GM12878 (cell line): Measurements from ENCODE around the gene ENPP4. TPM values are rescaled to one million over a fixed set of nuclear protein-coding genes. Genes with fewer than 3 reads are reported as not detected.

Source experiments
- ASH2L ChIP-seq: fragments of 300-600, 200-600 bp; sonication (generic); IDR thresholded peaks from 2 replicates; pipeline ENCODE4 v1.6.1; 2017; ENCODE audit warnings: low read depth, mild to moderate bottlenecking, borderline replicate concordance
- CBX5 ChIP-seq: sonication (generic); IDR thresholded peaks from 2 replicates; pipeline ENCODE4 v1.6.1; 2016; ENCODE audit warnings: low read depth, moderate library complexity, mild to moderate bottlenecking, inconsistent platforms
- CHD2 ChIP-seq: IDR thresholded peaks from 2 replicates; pipeline ENCODE4 v1.6.1; 2011; ENCODE audit warnings: low read depth, low read length, improper control_type of control experiment, borderline replicate concordance
- CHD4 ChIP-seq: fragments of 200-600 bp; sonication (generic); IDR thresholded peaks from 2 replicates; pipeline ENCODE4 v1.6.1; 2016; ENCODE audit warnings: mild to moderate bottlenecking
- CREB1 ChIP-seq: IDR thresholded peaks from 2 replicates; pipeline ENCODE4 v1.6.1; 2012; ENCODE audit warnings: low read depth, mild to moderate bottlenecking, inconsistent platforms
- CREM ChIP-seq: IDR thresholded peaks from 2 replicates; pipeline ENCODE4 v1.6.1; 2014; ENCODE audit warnings: antibody characterized with exemption, low read depth
- FOXK2 ChIP-seq: fragments of 450-650 bp; IDR thresholded peaks from 2 replicates; pipeline ENCODE4 v1.6.1; 2017; ENCODE audit warnings: mild to moderate bottlenecking, moderate library complexity
- FOXM1 ChIP-seq: IDR thresholded peaks from 2 replicates; pipeline ENCODE4 v1.6.1; 2012; ENCODE audit warnings: low read depth, mild to moderate bottlenecking, inconsistent platforms, low read length, moderate library complexity
- GATAD2B ChIP-seq: fragments of 450-650 bp; conservative IDR thresholded peaks from 2 replicates; pipeline ENCODE4 v1.6.1; 2017; ENCODE audit warnings: low read depth, mild to moderate bottlenecking, moderate library complexity
- HDGF ChIP-seq: fragments of 450-650 bp; IDR thresholded peaks from 2 replicates; pipeline ENCODE4 v1.6.1; 2016; ENCODE audit warnings: antibody characterized with exemption
- IKZF2 ChIP-seq, 2 experiments: fragments of 450-650 bp; IDR thresholded peaks; 2 replicates each; pipeline ENCODE4 v1.6.1; 2017; ENCODE audit warnings: mild to moderate bottlenecking in 2 of 2, moderate library complexity in 2 of 2
- NBN ChIP-seq: fragments of 450-650 bp; IDR thresholded peaks from 2 replicates; pipeline ENCODE4 v1.6.1; 2016
- NR2C1 ChIP-seq: fragments of 450-650 bp; IDR thresholded peaks from 2 replicates; pipeline ENCODE4 v1.6.1; 2017; ENCODE audit warnings: antibody characterized with exemption, mild to moderate bottlenecking, moderate library complexity
- POLR2AphosphoS5 ChIP-seq: IDR thresholded peaks from 2 replicates; pipeline ENCODE4 v1.6.1; 2011; ENCODE audit warnings: mild to moderate bottlenecking, low read length, inconsistent platforms
- POU2F2 ChIP-seq: IDR thresholded peaks from 3 replicates; pipeline ENCODE4 v1.6.1; 2011; ENCODE audit warnings: low read depth, mild to moderate bottlenecking, low read length, borderline replicate concordance
- RCOR1 ChIP-seq: conservative IDR thresholded peaks from 2 replicates; pipeline ENCODE4 v1.6.1; 2012; ENCODE audit warnings: low read depth, low read length, improper control_type of control experiment
- SIX5 ChIP-seq: IDR thresholded peaks from 2 replicates; pipeline ENCODE4 v1.6.1; 2011; ENCODE audit warnings: mild to moderate bottlenecking, low read depth, low read length, moderate library complexity; ENCODE audit not compliant: severe bottlenecking
- SP1 ChIP-seq: IDR thresholded peaks from one replicate; pipeline ENCODE4 v1.6.1; 2011; ENCODE audit warnings: low read depth, low read length
- TCF7 ChIP-seq: IDR thresholded peaks from 2 replicates; pipeline ENCODE4 v1.6.1; 2014; ENCODE audit warnings: antibody characterized with exemption, borderline replicate concordance
- YBX1 ChIP-seq: fragments of 450-650 bp; IDR thresholded peaks from 2 replicates; pipeline ENCODE4 v1.6.1; 2016; ENCODE audit warnings: antibody characterized with exemption
- ZNF207 ChIP-seq: fragments of 450-650 bp; IDR thresholded peaks from 2 replicates; pipeline ENCODE4 v1.6.1; 2014; ENCODE audit warnings: antibody characterized with exemption, mild to moderate bottlenecking, borderline replicate concordance
- ZNF24 ChIP-seq: fragments of 450-650 bp; IDR thresholded peaks from 2 replicates; pipeline ENCODE4 v1.6.1; 2017; ENCODE audit warnings: antibody characterized with exemption, mild to moderate bottlenecking
- polyA plus RNA-seq, 11 experiments: library from polyadenylated mRNA; depleted of rRNA in 4 of 11; unstranded in 6 of 11; stranded (reverse) in 5 of 11; fragments of >200 nt; fragmentation: Nextera tagmentation in 4 of 11; fragmentation: Illumina TruSeq in 1 of 11; extraction: Ambion mirVana in 4 of 11; extraction: Trizol in 1 of 11; gene quantifications; 1 replicate in 1 of 11; 2 replicates in 10 of 11; pipeline versions ENCODE4 v1.2.1 to v1.2.3, GENCODE V29; 2011 to 2016; ENCODE audit warnings: inconsistent platforms in 2 of 11, missing spikeins in 2 of 11, low read depth in 1 of 11
- total RNA-seq, 4 experiments: library from RNA; depleted of rRNA in 3 of 4; stranded (reverse); fragments of >200 nt in 3 of 4; fragmentation: Illumina TruSeq in 1 of 4; extraction: Trizol in 1 of 4; gene quantifications; 2 replicates each; pipeline versions ENCODE4 v1.2.1 to v1.2.3, GENCODE V29; 2013 to 2021
- TF ChIP-seq, protein P1 (sequence below): fragments of 450-650 bp; IDR thresholded peaks from 2 replicates; pipeline ENCODE4 v1.6.1; 2018; ENCODE audit warnings: mild to moderate bottlenecking, low read depth, moderate library complexity; ENCODE audit not compliant: partially characterized antibody
- TF ChIP-seq, protein P2 (sequence below), 3 experiments: IDR thresholded peaks in 2 of 3; conservative IDR thresholded peaks in 1 of 3; 2 replicates each; pipeline ENCODE4 v1.5.1; 2011; ENCODE audit warnings: low read depth in 3 of 3, low read length in 3 of 3, mild to moderate bottlenecking in 3 of 3, control low read depth in 2 of 3, moderate library complexity in 2 of 3, inconsistent platforms in 1 of 3, mixed read lengths in 1 of 3; ENCODE audit not compliant: control insufficient read depth in 2 of 3, insufficient read depth in 1 of 3; ENCODE audit errors: extremely low read depth in 1 of 3
- TF ChIP-seq, protein P3 (sequence below): fragments of 450-650 bp; IDR thresholded peaks from 2 replicates; pipeline ENCODE4 v1.6.1; 2017; ENCODE audit warnings: mild to moderate bottlenecking, low read depth, inconsistent platforms; ENCODE audit not compliant: poor library complexity, severe bottlenecking

Gene ENPP4
- total and polyA plus RNA-seq, 10 of the 15 experiments (the other 5 are each of a cell fraction or from before 2014, with no cell fraction given): 3.3 to 9.7 (median 5.3) TPM

DNA sequence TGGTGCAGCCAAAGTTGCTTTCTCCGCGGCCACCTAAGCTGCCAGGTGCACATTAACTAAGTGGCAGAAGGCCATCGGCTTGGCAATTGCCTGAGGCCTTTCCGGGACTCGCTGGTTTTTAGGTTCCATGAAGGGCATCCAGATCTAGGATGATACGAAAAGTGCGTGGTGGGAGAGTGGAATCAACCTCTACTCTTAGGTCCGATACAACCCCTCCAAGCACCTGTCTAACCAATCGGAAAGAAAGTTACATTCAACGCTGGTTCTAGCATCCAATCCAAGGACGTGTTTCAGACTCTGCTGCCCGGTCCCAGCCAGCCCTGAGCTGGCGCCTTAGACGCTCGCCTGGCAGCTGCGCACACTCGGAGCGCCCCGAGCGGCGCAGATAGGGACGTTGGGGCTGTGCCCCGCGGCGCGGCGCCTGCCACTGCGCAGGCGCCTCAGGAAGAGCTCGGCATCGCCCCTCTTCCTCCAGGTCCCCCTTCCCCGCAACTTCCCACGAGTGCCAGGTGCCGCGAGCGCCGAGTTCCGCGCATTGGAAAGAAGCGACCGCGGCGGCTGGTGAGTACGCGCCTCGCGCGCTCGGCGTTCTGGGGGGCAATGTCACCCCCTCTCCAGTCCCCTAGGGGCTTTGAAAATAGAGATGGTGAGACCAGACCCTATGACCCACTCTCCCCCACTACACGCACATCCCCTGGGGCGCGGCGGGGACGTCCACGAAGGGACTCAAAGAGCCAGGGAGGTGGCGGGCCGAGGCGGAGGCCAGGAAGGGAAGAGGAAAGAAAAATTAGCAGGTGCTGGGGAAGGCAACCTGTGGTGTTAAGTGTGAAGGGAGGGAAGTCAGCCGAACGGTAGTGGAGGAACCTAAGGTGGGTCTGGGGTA is at the start of gene ENPP4 (continued):
- peak; percentile 93 for TF ChIP-seq SP1
- no peak for TF ChIP-seq FOXM1
- TF ChIP-seq, protein P1, sequence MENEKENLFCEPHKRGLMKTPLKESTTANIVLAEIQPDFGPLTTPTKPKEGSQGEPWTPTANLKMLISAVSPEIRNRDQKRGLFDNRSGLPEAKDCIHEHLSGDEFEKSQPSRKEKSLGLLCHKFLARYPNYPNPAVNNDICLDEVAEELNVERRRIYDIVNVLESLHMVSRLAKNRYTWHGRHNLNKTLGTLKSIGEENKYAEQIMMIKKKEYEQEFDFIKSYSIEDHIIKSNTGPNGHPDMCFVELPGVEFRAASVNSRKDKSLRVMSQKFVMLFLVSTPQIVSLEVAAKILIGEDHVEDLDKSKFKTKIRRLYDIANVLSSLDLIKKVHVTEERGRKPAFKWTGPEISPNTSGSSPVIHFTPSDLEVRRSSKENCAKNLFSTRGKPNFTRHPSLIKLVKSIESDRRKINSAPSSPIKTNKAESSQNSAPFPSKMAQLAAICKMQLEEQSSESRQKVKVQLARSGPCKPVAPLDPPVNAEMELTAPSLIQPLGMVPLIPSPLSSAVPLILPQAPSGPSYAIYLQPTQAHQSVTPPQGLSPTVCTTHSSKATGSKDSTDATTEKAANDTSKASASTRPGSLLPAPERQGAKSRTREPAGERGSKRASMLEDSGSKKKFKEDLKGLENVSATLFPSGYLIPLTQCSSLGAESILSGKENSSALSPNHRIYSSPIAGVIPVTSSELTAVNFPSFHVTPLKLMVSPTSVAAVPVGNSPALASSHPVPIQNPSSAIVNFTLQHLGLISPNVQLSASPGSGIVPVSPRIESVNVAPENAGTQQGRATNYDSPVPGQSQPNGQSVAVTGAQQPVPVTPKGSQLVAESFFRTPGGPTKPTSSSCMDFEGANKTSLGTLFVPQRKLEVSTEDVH: no peak
- TF ChIP-seq FOXK2: no peak
- no peak for TF ChIP-seq TCF7
- TF ChIP-seq ZNF24: no peak
- no peak; the same call in 1 of the 2 replicates for TF ChIP-seq ASH2L
- peak; percentile 18; the same call in 1 of the 2 replicates for TF ChIP-seq POLR2AphosphoS5
- TF ChIP-seq RCOR1: no peak; the same call in 1 of the 2 replicates
- TF ChIP-seq, protein P2, sequence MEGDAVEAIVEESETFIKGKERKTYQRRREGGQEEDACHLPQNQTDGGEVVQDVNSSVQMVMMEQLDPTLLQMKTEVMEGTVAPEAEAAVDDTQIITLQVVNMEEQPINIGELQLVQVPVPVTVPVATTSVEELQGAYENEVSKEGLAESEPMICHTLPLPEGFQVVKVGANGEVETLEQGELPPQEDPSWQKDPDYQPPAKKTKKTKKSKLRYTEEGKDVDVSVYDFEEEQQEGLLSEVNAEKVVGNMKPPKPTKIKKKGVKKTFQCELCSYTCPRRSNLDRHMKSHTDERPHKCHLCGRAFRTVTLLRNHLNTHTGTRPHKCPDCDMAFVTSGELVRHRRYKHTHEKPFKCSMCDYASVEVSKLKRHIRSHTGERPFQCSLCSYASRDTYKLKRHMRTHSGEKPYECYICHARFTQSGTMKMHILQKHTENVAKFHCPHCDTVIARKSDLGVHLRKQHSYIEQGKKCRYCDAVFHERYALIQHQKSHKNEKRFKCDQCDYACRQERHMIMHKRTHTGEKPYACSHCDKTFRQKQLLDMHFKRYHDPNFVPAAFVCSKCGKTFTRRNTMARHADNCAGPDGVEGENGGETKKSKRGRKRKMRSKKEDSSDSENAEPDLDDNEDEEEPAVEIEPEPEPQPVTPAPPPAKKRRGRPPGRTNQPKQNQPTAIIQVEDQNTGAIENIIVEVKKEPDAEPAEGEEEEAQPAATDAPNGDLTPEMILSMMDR (IDR thresholded peaks at IDR 0.05 in 2 of 3, conservative IDR thresholded peaks at IDR 0.05 in 1 of 3; ENCODE audit: control insufficient read depth in 2 of 3, extremely low read depth in 1 of 3, insufficient read depth in 1 of 3, low read depth in 3 of 3, low read length in 3 of 3): 0 out of 6 replicates have a peak, but pooled peaks of 1 of the 3 experiments have one; percentile 6
- no peak for TF ChIP-seq YBX1
- TF ChIP-seq CBX5: no peak
- TF ChIP-seq, protein P3, sequence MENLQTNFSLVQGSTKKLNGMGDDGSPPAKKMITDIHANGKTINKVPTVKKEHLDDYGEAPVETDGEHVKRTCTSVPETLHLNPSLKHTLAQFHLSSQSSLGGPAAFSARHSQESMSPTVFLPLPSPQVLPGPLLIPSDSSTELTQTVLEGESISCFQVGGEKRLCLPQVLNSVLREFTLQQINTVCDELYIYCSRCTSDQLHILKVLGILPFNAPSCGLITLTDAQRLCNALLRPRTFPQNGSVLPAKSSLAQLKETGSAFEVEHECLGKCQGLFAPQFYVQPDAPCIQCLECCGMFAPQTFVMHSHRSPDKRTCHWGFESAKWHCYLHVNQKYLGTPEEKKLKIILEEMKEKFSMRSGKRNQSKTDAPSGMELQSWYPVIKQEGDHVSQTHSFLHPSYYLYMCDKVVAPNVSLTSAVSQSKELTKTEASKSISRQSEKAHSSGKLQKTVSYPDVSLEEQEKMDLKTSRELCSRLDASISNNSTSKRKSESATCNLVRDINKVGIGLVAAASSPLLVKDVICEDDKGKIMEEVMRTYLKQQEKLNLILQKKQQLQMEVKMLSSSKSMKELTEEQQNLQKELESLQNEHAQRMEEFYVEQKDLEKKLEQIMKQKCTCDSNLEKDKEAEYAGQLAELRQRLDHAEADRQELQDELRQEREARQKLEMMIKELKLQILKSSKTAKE: no peak
- TF ChIP-seq CREB1: peak; percentile 45; the same call in 1 of the 2 replicates
- TF ChIP-seq NBN: peak; percentile 36; the same call in 1 of the 2 replicates
- no peak for TF ChIP-seq CHD4
- TF ChIP-seq CREM: peak; percentile 12; the same call in 1 of the 2 replicates
- 0 out of 4 replicates have a peak, but pooled peaks of 1 of the 2 experiments have one; percentile 48 for TF ChIP-seq IKZF2 (IDR thresholded peaks at IDR 0.05)
- peak; percentile 11; the same call in 1 of the 3 replicates for TF ChIP-seq POU2F2
- peak; percentile 62; the same call in 1 of the 2 replicates for TF ChIP-seq CHD2
- no peak for TF ChIP-seq SIX5
- TF ChIP-seq GATAD2B: peak; percentile 87
- no peak for TF ChIP-seq NR2C1
- 0 out of 2 replicates have a peak, but pooled peaks have one; percentile 30 for TF ChIP-seq ZNF207
- TF ChIP-seq HDGF: no peak
